Endothelial cell of umbilical vein (primary cell): ENCODE measurements around the gene CIAO3. TPM values are rescaled to one million over a fixed set of nuclear protein-coding genes. Genes with fewer than 3 reads are reported as not detected.

Experiments used
- BruUV-seq: library from RNA; stranded (reverse); fragments of 400-500 nt; replicated peaks from 2 replicates; lab custom pipeline; 2021; lab: Mats Ljungman, UMichigan
- CTCF ChIA-PET: fragments of 300-600, 350-600 bp; sonication (Branson Sonifier 250); formaldehyde crosslinking; loops from one replicate; lab custom pipeline; 2021; ENCODE audit warnings: antibody characterized with exemption, inconsistent platforms; lab: Charles Lee
- POLR2A ChIA-PET: fragments of 300-600, 350-600 bp; sonication (Branson Sonifier 250); formaldehyde crosslinking; loops from one replicate; lab custom pipeline; 2021; ENCODE audit warnings: antibody characterized with exemption, inconsistent platforms; lab: Charles Lee
- DNase-seq: peaks from one replicate; pipeline ENCODE4 v3.0.0-alpha.2; 2011; ENCODE audit warnings: low read depth, low spot score
- FAIRE-seq: peaks from 2 replicates; lab custom pipeline; 2011; peaks lifted over from hg19 to GRCh38; lab: Jason Lieb, UNC
- H2AFZ ChIP-seq: 2 replicates; pipeline ENCODE4 v1.6.0; 2012; ENCODE audit warnings: low read depth, low read length, control low read depth, inconsistent platforms
- H3K27ac ChIP-seq: 2 replicates; pipeline ENCODE4 v1.5.1; 2011; ENCODE audit warnings: low read depth, mild to moderate bottlenecking, control low read depth, low read length, moderate library complexity; ENCODE audit not compliant: insufficient read depth
- H3K27me3 ChIP-seq, 2 experiments: 2 replicates each; pipeline versions ENCODE4 v1.6.0 to v1.6.1; 2011; ENCODE audit warnings: low read length in 2 of 2, mixed read lengths in 1 of 2; ENCODE audit not compliant: control insufficient read depth in 2 of 2, insufficient read depth in 2 of 2
- H3K36me3 ChIP-seq, 2 experiments: 2 replicates in 1 of 2; 3 replicates in 1 of 2; pipeline ENCODE4 v1.5.1; 2011; ENCODE audit warnings: low read length in 2 of 2, mild to moderate bottlenecking in 1 of 2, moderate library complexity in 1 of 2; ENCODE audit not compliant: control insufficient read depth in 2 of 2, insufficient read depth in 2 of 2; ENCODE audit errors: extremely low read depth in 1 of 2
- H3K4me1 ChIP-seq: 3 replicates; pipeline ENCODE4 v1.5.1; 2011; ENCODE audit warnings: mild to moderate bottlenecking, low read length; ENCODE audit not compliant: control insufficient read depth, insufficient read depth; ENCODE audit errors: extremely low read depth
- H3K4me2 ChIP-seq: 2 replicates; pipeline ENCODE4 v1.6.1; 2011; ENCODE audit warnings: low read length, control low read depth, mixed read lengths; ENCODE audit not compliant: insufficient read depth
- H3K4me3 ChIP-seq, 3 experiments: fragments of 200-600 bp in 1 of 3; sonication (generic), shearing (Covaris generic) in 1 of 3; replicated peaks in 1 of 3; 2 replicates each; pipeline ENCODE4 v1.5.1; 2011 to 2016; ENCODE audit warnings: control low read depth in 3 of 3, low read length in 3 of 3, mild to moderate bottlenecking in 2 of 3, inconsistent platforms in 1 of 3, low read depth in 1 of 3, moderate library complexity in 1 of 3; ENCODE audit not compliant: insufficient read depth in 1 of 3
- H3K79me2 ChIP-seq: 2 replicates; pipeline ENCODE4 v1.6.0; 2012; ENCODE audit warnings: low read length, inconsistent platforms; ENCODE audit not compliant: control insufficient read depth, insufficient read depth
- H3K9ac ChIP-seq: replicated peaks from 2 replicates; pipeline ENCODE3; 2011; ENCODE audit warnings: low read length, control low read depth; ENCODE audit not compliant: insufficient read depth; ENCODE audit errors: extremely low read depth
- H3K9me1 ChIP-seq: replicated peaks from 3 replicates; pipeline ENCODE4 v1.6.0; 2011; ENCODE audit warnings: mild to moderate bottlenecking, low read length; ENCODE audit not compliant: control insufficient read depth, insufficient read depth; ENCODE audit errors: extremely low read depth
- H3K9me3 ChIP-seq: replicated peaks from 2 replicates; pipeline ENCODE4 v1.5.1; 2012; ENCODE audit warnings: low read length, inconsistent platforms; ENCODE audit not compliant: control insufficient read depth, insufficient read depth
- H4K20me1 ChIP-seq: replicated peaks from 2 replicates; pipeline ENCODE3; 2011; ENCODE audit warnings: mild to moderate bottlenecking, low read length; ENCODE audit not compliant: control insufficient read depth, insufficient read depth; ENCODE audit errors: extremely low read depth
- CTCF ChIP-seq, 2 donors: IDR thresholded peaks; 1 replicate in 1 of 2; 2 replicates in 1 of 2; pipeline ENCODE4 v1.5.1; 2011; ENCODE audit warnings: low read length in 2 of 2, mild to moderate bottlenecking in 2 of 2, moderate library complexity in 2 of 2, control low read depth in 1 of 2, inconsistent platforms in 1 of 2, low read depth in 1 of 2; ENCODE audit not compliant: insufficient read depth in 1 of 2; ENCODE audit errors: extremely low read depth in 1 of 2
- EZH2 ChIP-seq: IDR thresholded peaks from 2 replicates; pipeline ENCODE4 v1.6.1; 2012; ENCODE audit warnings: borderline replicate concordance, low read depth, mild to moderate bottlenecking, moderate library complexity, low read length, inconsistent platforms; ENCODE audit not compliant: severe bottlenecking
- JUN ChIP-seq: IDR thresholded peaks from 2 replicates; pipeline ENCODE4 v1.6.1; 2011; ENCODE audit warnings: borderline replicate concordance, low read depth; ENCODE audit not compliant: insufficient read length, insufficient read depth
- MAX ChIP-seq: IDR thresholded peaks from 2 replicates; pipeline ENCODE4 v1.6.1; 2011; ENCODE audit not compliant: insufficient read depth, insufficient read length
- MYC ChIP-seq: IDR thresholded peaks from one replicate; pipeline ENCODE4 v1.6.1; 2011; ENCODE audit warnings: mild to moderate bottlenecking, low read depth, low read length
- POLR2A ChIP-seq: IDR thresholded peaks from 2 replicates; pipeline ENCODE4 v1.6.1; 2012; ENCODE audit warnings: low read depth, mild to moderate bottlenecking, control low read depth, low read length
- POLR2AphosphoS5 ChIP-seq: IDR thresholded peaks from 2 replicates; pipeline ENCODE4 v1.6.1; 2012; ENCODE audit warnings: low read depth, mild to moderate bottlenecking, control low read depth, low read length, moderate library complexity; ENCODE audit not compliant: insufficient read depth
- dilution Hi-C: fragments of 300-500 bp; cut with MboI; formaldehyde crosslinking; loops from one replicate; pipeline ENCODE4 v1.15.0; 2019; ENCODE audit warnings: low sequenced_read_pairs; ENCODE audit not compliant: extremely low pct_ligation_motif_present
- intact Hi-C: fragments of 100-400 bp; cut with micrococcal nuclease; formaldehyde crosslinking; loops from one replicate; pipeline ENCODE4 v1.10.0; 2022
- polyA plus RNA-seq, 4 experiments: library from polyadenylated mRNA; depleted of rRNA in 3 of 4; stranded (reverse) in 3 of 4; unstranded in 1 of 4; fragments of >200 nt; gene quantifications; 2 replicates each; pipeline versions ENCODE4 v1.2.1 to v1.2.3, GENCODE V29; 2011 to 2012; ENCODE audit warnings: missing spikeins in 1 of 4
- total RNA-seq: library from RNA; stranded (reverse); gene quantifications from 2 replicates; pipeline ENCODE4 v1.2.3, GENCODE V29; 2021

Gene CIAO3
- total and polyA plus RNA-seq, 2 donors (not counting 3 experiments of a cell fraction or from before 2014, with no cell fraction given): 23.1 to 33.8 TPM

- Histone ChIP-seq H2AFZ (no peak overlapping the region), H3K27me3 (no peaks in the 10 kb centered on the region), H3K4me3 (no peak overlapping the region), H3K4me2 (no peak overlapping the region), H4K20me1 (no peaks in the 10 kb centered on the region), H3K9ac (no peak overlapping the region), H3K9me3 (no peaks in the 10 kb centered on the region), H3K79me2 (no peaks in the 10 kb centered on the region), H3K9me1 (no peaks in the 10 kb centered on the region), H3K36me3 (no peaks in the 10 kb centered on the region), H3K27ac (no peak overlapping the region), H3K4me1 (no peaks in the 10 kb centered on the region)
- TF ChIP-seq POLR2AphosphoS5 (no peak), JUN (no peak), EZH2 (no peak), CTCF (IDR thresholded peaks at IDR 0.05; ENCODE audit: extremely low read depth in 1 of 2, insufficient read depth in 1 of 2, low read depth in 1 of 2, low read length in 2 of 2) (no peak), MAX (no peak), POLR2A (no peak), MYC (no peak)
- POLR2A ChIA-PET: no interaction called here
- FAIRE-seq: no peak
- dilution Hi-C loops (no loop called here), intact Hi-C loops (no loop called here)
- DNase-seq: no peak
- BruUV-seq: no TSS peak
- CTCF ChIA-PET: no interaction called here
These were observed 27.6 kb upstream of the CIAO3 start for GRCh38 chr16:768428-768827.
